GM18511 (cell line): ENCODE data around the gene RAB31.
A peak's percentile ranks its signal among the peaks of the same experiment; 100 is the strongest.

Experiments
- ATAC-seq: cut with Tn5 transposase; IDR thresholded peaks from one replicate; pipeline ENCODE4 v1.9.1; 2021; ENCODE audit warnings: mild to moderate bottlenecking, moderate library complexity; ENCODE audit not compliant: unreplicated experiment

Gene RAB31

DNA sequence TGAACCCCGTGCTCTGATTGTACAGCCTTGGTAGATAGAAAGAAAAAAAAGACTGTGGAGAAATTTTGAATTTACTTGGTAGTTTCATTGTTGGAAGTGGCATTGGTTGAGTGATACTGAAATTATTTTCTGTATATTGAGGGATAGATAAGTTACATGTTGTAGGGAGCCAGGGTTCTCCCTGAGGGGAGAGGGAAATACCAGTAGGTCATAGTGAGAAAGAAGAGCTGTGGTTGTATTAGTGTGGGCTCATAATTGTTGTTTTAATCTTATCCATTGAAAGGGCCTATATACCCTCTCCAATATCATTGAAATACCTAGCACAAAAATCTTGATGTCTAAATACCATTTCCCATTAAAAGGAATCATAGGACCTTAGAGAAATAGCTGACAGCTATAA lies 16.9 kb upstream of the RAB31 start:
- no peak for ATAC-seq

DNA sequence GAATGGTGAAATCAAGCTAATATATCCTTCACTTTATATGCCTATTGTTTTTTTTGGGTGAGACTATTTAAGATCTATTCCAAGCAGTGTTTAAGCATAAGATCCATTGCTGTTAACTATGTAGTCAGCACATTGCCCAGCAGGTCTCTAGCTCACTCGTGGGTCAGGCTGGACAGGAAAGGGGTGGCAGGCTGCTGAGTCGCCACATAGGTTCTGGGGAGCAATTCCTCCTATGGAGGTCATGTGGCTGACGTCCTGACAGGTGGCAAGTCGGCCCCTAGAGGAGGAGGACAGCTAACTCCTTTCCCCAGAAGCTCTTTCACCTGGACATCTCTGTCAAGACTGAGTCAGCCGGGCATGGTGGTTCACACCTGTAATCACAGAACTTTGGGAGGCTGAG lies 13.9 kb upstream of the RAB31 start:
- ATAC-seq = no peak

DNA sequence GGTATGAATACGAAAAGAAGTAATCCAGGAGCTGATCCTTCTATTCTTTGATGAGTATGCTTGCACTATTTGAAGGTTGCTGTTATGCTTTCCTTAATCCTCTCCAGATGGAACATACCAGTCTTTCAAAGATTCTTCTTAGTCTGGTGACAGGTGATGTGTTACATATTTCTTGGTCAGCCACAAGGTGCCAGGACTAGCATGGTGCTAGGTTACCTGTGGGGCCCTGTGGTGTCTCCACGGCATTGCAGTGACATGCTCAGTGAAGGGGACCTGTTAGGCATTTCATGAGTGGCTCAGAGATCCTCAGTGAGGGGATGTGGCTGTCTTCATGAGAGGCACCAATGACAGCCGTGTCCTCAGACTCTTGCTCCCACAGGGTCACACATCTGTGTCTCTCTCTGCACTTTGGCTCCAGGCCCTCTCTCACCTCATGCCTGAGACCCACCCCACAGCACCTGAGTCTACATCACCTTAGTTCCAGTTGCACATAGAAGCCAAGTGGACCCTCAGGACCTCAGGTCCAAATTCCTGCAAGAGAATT lies 13.1 kb upstream of the RAB31 start:
- ATAC-seq = no peak

DNA sequence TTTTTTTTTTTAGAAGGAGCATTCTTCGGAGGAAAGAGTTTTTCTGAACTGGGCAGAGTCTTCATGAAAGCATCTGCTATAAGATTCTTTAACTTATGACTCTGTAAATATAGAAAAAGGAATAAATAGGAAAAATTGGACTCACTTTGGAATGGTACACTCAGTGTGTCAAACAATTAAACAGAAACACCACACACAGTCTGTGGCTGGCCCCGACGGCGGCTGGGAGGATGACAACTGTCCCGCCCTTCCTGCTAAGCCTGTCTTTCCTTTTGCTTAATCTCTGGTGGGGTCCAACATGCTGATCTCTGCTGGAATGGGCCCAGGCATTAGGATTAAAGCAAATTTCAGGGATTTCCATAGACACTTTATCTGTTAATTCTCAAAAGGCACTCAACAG lies 12.5 kb upstream of the RAB31 start:
- no peak for ATAC-seq

DNA sequence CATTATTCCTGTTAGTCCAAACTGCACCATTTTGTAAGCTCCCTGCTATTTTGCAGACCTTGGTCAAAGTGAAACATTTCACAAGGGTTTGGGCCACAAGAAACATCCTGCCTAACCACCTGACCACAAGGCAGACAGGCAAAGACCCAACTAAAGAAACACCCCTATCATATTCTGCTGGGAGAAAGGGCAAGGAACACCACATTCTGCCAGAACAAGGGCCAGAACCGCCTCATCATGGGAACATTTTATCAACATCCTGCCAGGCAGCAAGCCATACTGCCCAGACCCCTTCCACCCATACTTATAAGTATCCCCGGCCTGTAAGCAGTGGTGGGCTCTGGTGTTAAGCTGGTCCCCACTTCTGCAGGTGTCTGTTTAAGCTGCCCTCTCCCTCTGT lies 12.0 kb upstream of the RAB31 start:
- no peak for ATAC-seq

DNA sequence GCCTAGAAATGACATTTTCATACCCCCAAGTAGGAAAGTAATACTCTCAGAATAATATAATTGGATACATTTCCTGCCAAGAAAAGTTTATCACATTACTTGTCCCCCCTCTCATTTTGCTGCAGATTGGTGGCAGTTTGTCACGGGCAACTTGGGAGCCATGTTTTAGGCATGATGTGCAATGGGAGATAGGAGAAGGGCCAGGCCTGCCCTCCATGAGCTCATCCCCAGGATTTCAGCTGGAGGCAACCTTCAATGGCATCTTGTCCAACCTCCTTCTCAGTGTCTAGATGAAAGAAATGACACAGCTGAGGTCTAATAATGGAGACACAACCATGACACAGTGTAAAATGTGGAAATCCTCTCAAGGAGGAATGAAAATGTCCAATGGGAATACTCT lies 11.4 kb upstream of the RAB31 start:
- no peak for ATAC-seq

DNA sequence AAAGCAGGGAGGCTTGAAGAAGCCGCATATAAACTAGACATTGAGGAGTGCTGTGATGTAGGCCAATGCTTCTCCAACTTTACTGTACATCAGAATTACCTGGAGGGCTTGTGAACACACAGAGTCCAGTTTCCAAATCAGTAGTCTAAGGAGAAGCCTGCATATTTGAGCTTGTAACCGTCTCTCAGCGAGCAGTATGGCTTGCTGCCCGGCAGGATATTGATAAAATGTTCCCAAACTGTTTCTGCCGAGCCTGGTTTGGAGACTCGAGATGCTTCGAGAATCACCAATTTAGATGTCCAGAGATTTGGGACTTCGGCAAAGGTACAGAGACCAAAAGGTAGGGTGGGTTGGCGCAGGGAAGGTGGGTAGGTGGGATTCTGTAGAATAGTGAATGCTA lies 11.0 kb upstream of the RAB31 start:
- no peak for ATAC-seq

DNA sequence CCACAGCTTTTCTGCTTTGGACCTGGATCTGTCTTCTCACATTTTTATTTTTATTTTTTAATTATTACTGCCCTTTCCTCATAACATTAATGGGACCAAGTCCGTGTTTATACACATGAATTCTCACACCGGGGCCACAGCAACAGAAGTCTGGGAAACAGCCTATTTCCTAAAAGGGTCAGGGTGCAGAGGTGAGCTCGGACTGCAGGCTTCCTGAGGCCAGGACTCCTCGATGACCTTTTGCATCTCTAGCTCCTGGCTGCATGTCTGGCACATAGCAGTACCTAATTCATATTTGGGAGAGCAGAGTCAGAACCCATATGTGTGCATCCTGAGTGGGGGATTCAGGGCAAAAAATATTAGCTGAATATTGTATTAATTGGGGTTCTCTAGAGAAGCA lies 9.6 kb upstream of the RAB31 start:
- ATAC-seq = no peak

DNA sequence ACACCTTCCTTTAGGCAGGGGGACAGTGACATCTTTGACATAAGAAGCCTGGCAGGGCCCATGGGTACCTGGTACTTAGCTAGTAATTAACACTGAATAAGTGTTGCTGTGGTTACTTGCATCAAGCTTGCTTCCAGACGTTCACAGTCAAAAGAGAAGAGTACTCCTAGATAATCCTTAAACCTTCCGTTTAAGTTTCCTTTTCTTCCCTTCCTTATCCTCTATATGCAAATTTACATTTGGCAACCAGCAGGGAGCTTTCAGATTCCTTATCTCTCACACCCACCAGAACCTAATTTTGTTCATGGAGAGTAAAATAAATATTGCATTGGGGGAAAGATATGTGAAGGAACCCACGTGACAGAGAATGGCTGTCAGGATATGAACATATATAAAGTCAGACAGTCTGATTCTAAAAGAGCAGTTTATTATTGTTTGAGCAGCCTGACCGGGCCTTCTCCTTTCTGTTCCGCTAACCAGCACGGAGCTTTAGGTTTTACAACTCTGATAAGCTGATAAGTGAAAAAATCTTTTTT lies 7.8 kb upstream of the RAB31 start:
- no peak for ATAC-seq

DNA sequence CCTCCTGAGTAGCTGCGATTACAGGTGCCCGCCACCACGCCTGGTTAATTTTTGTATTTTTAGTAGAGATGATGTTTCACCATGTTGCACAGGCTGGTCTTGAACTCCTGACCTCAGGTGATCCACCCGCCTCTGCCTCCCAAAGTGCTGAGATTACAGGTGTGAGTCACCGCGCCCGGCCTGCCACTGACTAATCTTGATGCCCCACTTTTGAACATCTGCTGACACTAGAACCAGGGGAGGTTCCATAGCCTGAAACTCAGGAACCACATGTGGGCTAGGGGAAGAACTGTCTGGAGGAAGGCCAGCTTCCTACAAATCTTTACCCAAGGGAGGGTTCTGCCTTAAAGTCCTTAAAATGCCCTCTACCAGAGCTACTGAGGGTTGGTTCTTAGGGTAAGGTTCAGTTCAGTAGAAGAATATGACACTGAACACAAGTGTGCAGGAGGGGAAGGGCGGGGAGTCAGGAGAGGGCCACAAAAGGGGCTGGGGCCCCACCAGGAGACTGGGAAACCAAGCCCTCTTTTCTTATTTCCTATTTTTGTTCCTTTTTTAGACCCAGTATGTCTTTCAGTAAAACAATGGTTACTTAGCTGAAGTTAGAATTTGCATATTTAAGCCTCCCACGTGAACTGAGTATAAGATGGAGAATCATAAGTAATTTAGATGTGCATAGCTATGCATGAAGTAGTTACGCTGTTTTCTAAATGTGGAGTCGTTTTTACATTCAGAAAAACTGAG lies 6.3 kb upstream of the RAB31 start:
- ATAC-seq = no peak

DNA sequence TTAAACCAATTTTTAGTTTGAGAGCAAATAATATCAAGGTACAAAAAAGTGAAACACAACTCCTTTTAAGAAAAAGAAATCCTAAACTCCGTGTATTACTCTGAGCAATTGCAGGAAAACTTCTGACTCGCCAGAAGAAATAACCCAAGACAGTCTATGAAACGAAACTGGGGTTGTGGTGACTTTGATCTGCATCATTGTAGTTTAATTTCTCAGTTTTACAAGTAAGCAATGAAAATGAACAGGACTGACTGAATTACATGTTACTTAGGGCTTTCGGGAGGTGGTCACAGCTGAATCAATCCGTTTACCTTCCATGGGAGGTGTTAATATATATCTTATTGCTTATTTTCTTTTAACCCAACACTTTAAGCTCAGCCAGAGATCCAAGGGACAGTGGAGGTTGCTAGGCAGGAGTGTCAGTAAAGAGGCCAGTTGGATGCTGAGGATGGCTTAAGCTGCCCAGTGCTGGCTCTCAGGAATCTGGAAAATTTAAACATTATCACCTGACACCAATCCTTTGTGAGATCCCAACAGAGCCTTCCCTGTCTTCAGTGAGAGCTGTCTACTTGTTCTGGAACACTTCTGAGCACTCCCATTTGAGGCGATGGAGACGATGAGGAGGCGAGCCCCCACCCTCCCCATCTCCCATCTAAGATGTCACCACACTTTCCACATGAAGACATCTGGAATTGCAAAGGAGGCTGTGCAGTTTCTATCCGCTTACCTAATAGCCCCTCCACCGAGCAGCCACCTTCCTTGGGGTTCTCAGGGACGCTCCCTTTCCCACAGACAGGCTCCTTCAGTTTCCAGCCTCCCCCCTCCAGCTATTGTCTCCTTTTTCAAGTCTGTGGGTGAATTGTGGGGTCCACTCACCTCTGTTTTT lies 3.6 kb upstream of the RAB31 start:
- ATAC-seq = no peak

DNA sequence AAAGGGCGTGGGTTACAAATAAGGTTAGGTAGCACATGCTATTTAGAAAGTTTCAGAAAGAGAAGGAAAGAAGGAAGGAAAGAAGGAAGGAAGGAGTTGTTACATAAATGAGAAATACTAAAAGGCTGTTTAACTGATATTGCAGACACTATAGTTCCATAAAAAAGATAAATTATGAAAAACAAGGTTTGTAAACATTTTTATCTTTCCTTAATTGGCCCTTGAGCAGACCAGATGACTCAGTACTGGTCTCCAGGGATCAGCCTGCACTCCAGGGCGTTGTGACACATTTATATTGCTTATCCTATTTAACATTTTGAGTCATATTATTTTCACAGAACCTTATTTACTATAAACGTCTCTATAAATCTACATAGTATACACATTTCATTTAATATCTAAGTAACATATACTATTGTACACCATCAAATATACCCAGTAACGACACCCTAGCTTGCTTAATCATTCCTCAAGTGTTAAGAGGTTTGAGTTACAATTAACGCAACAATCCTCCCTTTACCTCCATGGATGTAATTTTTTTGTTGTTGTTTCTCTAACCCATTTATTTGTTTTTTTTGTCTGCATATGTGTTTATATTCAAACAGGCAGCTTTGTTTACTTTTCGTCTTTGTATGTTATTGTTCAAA lies 2.8 kb upstream of the RAB31 start:
- no peak for ATAC-seq

DNA sequence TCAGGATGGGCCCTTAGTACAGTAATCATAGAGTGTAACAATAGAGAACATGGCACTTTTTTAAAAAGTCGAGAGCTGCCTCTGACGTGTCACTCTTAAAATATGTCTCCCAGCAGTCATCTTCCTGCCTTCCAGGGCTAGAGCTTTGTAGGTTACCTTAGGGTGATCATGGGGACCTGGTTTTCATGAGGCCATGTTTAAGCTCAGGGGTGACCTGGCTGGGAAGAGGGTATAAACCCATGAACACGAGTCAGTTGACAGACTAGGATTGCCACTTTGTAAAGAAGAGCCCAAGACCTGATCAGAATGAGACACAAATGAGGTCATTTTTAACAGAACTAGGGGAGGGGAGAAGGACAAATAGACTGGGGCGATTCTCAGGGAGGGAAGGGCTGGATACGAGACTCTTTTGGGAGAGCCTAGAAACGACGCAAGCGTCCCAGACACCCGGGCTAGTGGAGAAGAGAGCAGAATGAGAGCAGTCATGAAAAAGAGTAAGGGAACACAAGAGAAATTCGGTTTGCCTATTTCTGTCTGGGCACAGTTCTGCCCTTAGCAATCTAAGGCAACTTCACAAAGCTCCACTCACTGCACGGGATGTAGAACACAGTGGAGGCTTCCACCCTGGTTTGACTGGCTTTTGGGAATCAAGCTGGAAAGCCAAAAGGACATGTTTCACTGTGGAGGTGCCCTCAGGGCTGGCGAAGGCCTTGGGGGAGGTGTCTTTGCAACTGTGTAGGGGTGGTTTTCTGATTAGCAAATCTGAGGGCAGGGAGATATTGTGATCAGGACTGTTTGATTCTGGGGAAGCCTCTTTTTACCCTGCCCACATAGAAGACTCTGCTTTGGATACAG lies 1.8 kb upstream of the RAB31 start:
- no peak for ATAC-seq

DNA sequence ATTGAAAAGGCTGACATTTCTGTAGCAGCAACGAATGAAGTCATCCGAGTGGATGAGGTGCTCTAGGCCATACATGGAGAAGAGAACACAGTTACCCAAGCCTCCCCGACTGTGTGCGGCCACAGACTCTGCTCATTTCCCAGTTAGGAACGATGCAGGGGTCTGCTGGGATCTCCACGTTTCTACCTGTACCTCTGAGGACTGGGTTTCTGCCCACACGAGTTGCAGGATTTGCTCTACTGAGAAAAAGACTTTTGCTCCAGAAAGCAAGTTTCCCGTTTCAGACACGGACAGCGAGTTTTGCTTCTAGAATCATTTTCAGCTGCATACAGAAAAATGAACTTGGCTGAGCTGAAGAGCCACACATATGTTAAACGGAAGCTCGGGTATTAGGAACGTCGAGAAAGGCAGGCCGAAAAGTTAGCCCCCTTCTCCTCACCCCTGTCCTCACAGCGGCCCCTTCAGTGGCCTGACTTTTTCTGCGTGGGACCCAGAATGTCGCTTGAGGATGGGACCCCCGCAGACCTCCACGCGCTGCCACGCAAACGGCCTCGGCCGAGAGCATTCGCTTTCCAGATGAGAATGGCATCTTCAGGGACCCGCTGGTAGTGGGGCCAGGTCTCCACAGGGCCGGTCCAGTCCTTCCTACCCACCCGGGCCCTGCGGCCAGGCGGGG lies 582 bp upstream of the RAB31 start:
- ATAC-seq = no peak

DNA sequence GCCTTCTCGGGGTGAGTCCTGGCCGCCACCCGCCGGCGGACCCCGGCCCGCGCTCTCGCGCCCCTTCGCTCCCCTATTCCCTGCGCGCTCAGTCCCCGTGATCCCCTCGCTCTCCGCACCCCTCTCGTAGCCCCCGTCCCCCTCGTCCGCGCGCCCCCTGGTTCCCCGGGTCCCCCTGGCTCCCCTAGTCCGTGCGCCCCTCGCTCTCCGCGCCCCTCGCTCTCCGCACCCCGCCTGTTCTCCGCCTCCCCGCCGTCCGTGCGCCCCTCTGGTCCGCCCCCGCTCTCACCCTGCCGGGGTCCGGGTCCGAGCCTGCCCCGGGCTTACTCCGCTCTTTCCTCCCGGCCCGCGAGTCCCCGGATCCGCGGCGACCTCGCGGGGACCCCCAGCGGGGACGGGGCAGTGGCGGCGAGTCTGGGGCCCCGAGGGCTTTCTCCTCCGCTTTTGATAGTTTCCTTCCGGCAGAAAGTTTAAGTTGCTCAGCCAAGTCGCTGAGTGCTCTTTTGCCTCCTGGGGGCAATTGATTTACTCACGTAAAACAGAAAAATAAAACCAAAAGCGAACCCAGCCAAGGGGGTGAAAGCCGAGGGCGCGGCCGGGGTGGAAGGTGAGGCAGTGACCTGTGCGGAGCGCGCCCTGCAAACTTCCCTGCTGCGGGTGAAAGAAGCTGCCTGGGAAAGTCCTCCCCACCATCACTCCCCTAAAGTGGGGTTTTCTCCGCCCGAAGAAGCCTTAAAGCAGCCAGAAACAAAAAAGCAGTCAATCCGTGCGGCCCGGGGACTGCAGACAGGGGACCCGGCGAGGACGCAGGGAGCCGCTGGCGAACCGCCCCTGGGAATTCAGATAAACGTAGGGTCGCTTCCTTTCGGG lies 568 bp downstream of the RAB31 start:
- no peak for ATAC-seq

DNA sequence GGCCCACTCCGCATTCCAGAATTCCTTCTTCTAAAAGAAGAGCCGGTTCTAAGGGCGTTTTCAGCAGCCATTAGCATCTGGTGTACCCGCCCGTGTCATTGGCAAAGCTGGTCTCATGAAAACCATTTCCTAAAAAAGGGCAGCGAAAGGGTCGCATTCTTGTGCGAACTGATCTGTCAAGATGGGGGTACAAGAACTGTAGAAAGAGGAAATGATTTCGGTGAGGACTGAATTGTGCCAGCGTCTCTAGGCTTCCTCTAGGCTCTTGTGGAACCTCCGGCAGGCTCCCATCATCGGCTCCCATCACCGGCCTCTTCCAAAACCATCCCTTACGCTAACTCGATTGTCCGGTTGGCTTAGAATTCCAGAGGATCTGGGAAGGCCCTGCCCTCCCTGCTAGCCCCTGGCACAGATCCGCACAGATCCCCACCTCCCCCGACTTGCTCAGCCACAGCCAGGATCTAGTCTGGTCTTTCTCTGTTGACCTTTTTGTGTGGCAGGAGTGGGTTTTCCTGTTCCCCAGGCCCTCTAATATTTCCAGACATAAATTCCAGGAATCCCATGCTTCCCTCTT lies 1.3 kb downstream of the RAB31 start:
- no peak for ATAC-seq

DNA sequence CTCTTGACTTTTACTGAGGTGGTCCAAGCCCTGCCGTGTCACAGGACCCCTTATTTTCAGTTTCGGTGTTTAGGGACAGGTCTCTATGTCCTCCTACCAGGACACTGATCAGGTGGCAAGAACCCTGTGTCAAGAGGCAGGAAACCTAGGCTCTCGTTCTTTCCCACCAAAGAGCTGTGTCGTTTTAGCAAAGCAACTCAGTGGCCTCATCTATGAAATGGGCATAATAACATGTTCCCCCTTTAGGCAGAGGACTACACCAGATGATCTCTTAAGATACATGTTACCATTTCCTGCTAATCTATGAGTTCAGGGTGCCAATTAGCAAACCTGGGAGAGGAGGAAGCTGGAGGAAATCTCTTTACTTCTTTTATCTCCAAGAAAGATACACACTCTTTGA lies 1.9 kb downstream of the RAB31 start:
- no peak for ATAC-seq

DNA sequence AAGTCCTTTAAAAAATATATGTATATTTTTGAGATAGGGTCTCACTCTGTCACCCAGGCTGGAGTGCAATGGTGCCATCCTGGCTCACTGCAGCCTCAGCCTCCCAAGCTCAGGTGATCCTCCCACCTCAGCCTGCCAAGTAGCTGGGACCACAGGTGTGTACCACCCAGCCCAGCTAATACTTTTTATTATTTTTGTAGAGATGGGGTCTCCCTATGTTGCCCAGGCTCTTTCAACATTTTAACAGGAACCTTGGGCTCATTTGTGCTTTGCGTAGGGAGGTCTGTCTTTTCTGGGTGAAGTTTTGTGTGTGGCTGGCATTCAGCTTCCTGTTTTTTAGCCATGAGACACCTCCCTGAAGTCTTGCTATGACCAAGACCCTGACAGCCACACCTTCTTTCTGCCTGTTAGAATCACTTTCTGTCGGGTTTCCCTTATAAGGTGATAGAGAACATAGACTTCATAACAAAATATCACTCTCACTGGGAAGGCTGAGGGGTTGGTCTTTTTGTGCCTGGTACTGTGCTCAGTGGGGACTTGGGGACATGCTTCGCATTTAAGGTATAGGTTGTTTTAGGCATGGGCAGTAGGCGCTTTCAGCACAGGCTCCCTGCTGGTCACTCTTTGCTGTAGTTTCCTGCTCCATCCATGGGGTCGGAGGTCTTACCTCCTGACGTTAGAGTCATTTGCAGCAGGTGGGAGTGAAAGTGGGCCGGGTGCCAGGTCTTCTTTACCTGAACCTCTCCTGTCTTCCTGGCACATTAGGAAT lies 3.4 kb downstream of the RAB31 start:
- peak; percentile 71 for ATAC-seq
